ENCODE data around the gene QKI. TPM values are rescaled to one million over a fixed set of nuclear protein-coding genes. Genes with fewer than 3 reads are reported as not detected.

The QKI gene
- total RNA-seq, 1 experiment from 2014 or later = 176 TPM

DNA sequence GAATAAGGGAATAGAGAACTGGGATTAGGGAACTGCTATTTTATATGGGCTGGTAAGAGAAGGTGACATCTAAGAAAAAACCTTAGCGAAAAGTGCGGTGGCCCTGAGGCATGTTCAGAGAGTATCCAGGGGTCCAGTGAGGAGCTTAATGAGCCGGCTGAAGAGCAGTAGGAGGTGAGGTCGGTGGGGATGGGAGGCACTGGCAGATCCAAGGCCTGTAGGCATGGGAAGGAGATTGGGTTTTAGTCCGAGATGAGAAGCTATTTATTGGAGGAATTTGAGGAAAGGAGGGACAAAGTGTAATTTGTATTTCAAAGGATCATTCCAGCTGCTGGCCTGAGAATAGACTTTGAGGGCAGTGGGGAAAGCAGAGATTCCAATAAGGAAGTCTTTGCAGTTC lies 123.8 kb downstream of the QKI start:
- DNase-seq = peak; percentile 41
- H3K9me3 Mint-ChIP-seq = no peaks in the 10 kb centered on the region
- Histone ChIP-seq H4K8ac (replicated peaks; ENCODE audit: insufficient read length, low read depth, low read length) (no peak overlapping the region), H3K56ac (ENCODE audit: insufficient read length, low read depth, low read length) (no peak overlapping the region), H2BK5ac (ENCODE audit: insufficient read length, low read length) (no peak overlapping the region), H3K18ac (ENCODE audit: insufficient read length, low read depth, low read length) (no peak overlapping the region), H4K20me1 (ENCODE audit: control insufficient read depth, insufficient read depth, insufficient read length) (no peaks in the 10 kb centered on the region), H3K79me1 (ENCODE audit: insufficient read depth, low read depth, low read length, poor library complexity, severe bottlenecking) (peaks cover 2% of the 10 kb centered on the region), H2AFZ (ENCODE audit: low read length) (no peak overlapping the region), H3K23me2 (ENCODE audit: insufficient read length, low read depth, low read length, poor library complexity, severe bottlenecking) (no peaks in the 10 kb centered on the region), H3K4me2 (ENCODE audit: insufficient read depth, insufficient read length, low read length) (no peak overlapping the region), H3K9me3 (ENCODE audit: control insufficient read depth, low read depth, low read length) (no peaks in the 10 kb centered on the region), H2AK5ac (ENCODE audit: insufficient read length, low read length) (no peak overlapping the region), H3K4ac (ENCODE audit: low read depth, low read length) (no peak overlapping the region), H2BK15ac (ENCODE audit: low read depth, low read length) (no peak overlapping the region), H3K27me3 (ENCODE audit: insufficient read depth, low read length) (no peaks in the 10 kb centered on the region), H3K9ac (ENCODE audit: extremely low read depth, insufficient read length, low read length) (no peak overlapping the region), H3K23ac (ENCODE audit: insufficient read length, low read depth, low read length) (no peak overlapping the region), H3K79me2 (ENCODE audit: insufficient read depth, low read length) (peaks cover 1% of the 10 kb centered on the region; the same call in 1 of the 2 replicates), H4K5ac (ENCODE audit: insufficient read length, low read depth, low read length) (no peak overlapping the region), H3K14ac (ENCODE audit: insufficient read depth, low read length) (no peak overlapping the region), H3K27ac (ENCODE audit: insufficient read length, low read depth, low read length) (no peak overlapping the region), H2BK12ac (ENCODE audit: insufficient read length, low read depth, low read length) (no peak overlapping the region), H3T11ph (ENCODE audit: low read length) (no peak overlapping the region), H2BK120ac (ENCODE audit: low read depth, low read length, poor library complexity, severe bottlenecking) (no peak overlapping the region), H2BK20ac (ENCODE audit: low read depth, low read length, poor library complexity, severe bottlenecking) (no peak overlapping the region), H3K4me1 (ENCODE audit: insufficient read depth, low read length) (peaks cover 11% of the 10 kb centered on the region; the same call in 1 of the 2 replicates), H4K91ac (ENCODE audit: insufficient read length, low read depth, low read length) (no peak overlapping the region)
- H3K4me3 Mint-ChIP-seq = peak overlapping the region in 1 of 2 experiments; percentile 3; a peak in 1 of 5 replicates
- peaks cover 61 to 66% of the 10 kb centered on the region in 2 experiments for H3K4me1 Mint-ChIP-seq
- H3K27me3 Mint-ChIP-seq (ENCODE audit: low read depth) = no peaks in the 10 kb centered on the region
- H3K36me3 Mint-ChIP-seq (ENCODE audit: insufficient read depth in 1 of 3, low read depth in 3 of 3) = peaks cover 1 to 22% (median 6%) of the 10 kb centered on the region in 3 experiments; a peak in 5 of 7 replicates
- H3K27ac Mint-ChIP-seq = peak overlapping the region; percentile 4 to 89 (median 35); a peak in 6 of 7 replicates
- TF ChIP-seq, protein P1, sequence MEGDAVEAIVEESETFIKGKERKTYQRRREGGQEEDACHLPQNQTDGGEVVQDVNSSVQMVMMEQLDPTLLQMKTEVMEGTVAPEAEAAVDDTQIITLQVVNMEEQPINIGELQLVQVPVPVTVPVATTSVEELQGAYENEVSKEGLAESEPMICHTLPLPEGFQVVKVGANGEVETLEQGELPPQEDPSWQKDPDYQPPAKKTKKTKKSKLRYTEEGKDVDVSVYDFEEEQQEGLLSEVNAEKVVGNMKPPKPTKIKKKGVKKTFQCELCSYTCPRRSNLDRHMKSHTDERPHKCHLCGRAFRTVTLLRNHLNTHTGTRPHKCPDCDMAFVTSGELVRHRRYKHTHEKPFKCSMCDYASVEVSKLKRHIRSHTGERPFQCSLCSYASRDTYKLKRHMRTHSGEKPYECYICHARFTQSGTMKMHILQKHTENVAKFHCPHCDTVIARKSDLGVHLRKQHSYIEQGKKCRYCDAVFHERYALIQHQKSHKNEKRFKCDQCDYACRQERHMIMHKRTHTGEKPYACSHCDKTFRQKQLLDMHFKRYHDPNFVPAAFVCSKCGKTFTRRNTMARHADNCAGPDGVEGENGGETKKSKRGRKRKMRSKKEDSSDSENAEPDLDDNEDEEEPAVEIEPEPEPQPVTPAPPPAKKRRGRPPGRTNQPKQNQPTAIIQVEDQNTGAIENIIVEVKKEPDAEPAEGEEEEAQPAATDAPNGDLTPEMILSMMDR (conservative IDR thresholded peaks at IDR 0.05) = no peak
- WGBS (ENCODE audit: extremely low coverage, insufficient read length, low lambda C conversion rate) = no CpG with 5 or more reads among the region's 5 CpGs
